NCI-H2081 (cell line): ENCODE data around the gene ARL6IP4.
"Not testable (repeated sequence)": the region's sequence is repeated elsewhere in the genome, so short reads cannot be mapped to it uniquely, and the experiment has no call there.

Source experiments
- DNase-seq, 2 experiments: peaks; one replicate each; lab custom pipeline; 2025; lab: John Stamatoyannopoulos, UW

The ARL6IP4 gene

DNA sequence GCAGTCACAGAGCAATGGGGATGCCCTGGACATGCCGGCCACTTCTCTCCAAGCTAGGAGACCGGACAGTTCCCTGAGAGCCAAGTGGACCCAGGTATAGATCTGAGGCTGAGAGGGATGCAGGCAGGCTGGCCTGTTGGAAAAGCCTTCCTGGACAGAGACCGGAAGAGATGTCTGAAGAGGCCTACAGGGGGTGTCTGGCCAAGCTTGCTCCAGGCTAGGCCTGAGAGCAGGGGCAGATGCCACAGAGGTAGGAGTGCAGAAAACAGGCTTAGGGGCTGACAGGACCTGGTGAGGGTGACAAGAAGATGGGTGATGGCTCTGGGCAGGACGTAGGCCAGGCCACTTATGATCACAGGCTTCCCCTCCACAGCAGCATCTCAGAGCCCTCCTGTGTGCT lies 30.2 kb downstream of the ARL6IP4 start:
- no peak for DNase-seq

DNA sequence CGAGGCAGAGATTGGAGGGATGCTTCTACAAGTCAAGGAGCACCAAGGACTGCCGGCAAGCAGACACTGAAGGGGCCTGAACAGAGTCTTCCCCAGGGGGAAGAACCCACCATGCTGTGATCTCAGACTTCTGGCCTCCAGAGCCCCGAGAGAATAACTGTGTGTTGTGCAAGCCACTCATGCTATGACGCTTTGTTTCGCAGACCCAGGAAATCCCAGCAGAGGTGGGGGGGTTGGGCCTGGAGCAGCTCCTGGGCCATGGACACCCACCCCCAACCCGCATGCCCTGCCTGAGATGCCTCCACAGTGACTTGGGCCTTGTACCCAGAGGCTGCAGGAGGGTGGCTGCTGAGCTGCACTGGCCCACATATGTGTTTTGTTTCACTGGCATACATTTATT lies 31.2 kb downstream of the ARL6IP4 start:
- DNase-seq, result no peak

DNA sequence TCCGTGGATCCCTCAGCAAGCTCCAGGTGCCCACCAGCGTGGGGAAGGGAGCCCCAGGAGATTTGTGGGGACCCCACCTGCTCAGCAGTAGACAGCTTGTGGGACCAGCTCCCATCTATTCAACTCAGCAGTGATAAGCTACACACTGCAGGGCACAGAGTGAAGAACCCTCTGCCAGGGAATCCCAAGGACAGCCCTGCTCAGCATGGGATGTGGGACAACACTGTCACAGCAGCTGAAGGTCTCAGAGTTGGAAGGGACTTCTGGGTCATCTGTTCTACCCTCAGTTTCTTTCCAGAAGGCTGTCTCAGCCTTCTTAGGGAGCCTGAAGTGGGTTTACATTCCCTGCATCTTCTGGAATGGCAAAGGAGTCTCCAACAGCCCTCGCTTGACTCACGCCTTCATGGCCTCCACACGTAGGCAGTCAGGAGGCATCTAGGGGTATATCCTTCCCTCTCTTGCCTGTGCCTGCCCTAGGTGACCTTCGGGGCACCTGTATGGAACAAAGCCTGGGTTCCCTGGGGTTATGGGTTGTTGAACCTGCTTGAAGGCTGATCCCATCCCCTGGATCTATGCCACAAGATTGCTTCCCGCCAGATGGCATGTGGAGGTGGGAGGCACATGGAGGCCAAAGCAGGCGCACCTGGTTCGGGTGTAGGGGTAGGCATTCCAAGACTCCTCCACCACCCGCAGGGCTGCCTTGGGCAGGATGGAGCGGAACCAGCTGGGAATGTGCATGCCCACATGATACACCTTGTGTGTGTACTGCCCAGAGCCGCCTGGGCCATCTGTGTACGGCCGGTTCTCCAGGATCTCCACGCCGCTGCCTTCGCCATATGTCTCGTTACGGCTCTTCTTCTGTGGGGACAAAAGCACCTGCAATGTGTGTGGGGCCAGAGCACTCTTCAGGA lies 33.0 kb downstream of the ARL6IP4 start:
- DNase-seq, result no peak

DNA sequence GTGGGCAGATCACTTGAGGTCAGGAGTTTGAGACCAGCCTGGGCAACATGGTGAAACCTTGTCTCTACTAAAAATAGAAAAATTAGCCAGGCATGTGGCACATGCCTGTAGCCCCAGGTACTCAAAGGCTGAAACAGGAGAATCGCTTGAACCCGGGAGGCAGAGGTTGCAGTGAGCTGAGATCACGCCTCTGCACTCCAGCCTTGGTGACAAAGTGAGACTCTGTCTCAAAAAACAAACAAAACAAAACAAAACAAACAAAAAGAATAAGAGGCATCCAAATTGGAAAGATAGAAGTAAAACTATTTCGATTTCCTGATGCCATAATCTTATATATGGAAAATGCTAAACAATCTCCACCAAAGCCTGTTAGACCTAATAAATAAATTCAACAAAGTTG lies 34.0 kb downstream of the ARL6IP4 start:
- not testable (repeated sequence) for DNase-seq

DNA sequence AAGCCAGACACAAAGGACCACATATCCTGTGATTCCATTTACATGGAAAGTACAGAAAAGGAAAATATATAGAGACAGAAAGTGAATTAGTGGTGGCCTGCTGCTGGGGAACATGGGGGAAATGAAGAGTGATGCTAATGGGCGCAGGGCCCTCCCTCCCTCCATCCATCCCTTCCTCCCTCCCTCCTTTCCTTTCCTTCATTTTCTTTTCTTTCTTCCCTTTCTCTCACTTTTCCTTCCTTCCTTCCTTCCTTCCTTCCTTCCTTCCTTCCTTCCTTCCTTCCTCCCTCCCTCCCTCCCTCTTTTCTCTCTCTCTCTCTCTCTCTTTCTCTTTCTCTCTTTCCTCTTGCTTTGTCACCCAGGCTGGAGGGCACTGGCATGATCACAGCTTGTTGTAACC lies 37.3 kb downstream of the ARL6IP4 start:
- DNase-seq, result no peak

DNA sequence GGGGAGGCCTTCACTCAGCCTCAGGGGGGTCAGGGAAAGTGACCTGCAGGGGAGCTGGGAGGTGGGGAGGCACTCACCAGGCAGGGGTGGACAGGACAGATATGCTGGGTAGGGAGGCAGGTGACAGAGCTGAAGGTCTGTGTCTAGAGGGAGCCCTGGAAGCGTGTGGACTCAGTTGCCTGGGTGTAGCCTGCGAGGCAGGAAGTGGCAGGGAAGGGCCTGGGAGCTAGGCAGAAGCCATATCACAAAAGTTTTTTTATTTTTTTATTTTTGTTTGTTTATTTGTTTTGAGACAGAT lies 39.3 kb downstream of the ARL6IP4 start:
- no peak for DNase-seq

DNA sequence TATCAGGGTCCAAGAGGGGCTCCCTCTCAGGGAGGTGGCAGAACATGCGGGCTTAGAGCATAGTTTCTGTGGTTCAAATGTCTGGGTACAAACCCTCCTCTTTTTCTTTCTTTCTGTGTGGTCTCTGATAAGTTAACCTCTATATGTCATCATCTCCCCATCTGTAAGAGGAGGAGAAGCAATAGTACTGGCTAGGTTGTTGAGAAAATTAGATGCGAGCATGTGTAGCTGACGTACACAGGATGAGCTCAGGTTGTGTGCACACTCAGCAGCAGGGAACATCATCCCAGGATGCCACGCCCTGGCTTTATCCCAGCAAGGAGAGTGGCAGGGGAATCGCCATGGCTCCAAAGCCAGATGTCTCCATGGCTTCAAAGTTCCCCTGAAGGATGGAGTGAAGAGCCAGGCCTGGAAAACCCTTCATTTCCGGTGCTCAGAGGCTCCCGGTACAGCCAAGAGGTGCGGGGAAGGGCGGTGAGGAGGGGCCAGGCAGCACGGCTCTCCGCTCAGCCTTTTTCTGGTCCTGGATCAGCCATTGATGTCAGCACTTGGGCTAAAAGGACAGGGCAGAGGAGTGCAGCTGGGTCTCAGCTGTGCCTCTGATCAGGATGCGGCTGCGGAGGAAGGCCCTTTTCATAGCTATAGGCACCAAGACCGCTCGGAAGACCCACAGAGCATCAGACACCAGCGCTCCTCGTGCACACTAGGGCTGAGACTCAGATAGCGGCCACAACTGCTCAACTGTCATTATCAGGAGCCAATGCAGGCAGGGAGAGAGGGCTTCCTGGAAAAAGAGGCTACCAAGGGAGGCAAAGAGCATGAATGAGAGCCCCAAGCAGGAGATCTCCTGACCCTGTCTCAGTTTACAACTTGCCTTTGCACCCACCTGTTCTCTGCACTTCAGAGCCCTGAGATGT lies 41.5 kb downstream of the ARL6IP4 start:
- DNase-seq, result no peak

DNA sequence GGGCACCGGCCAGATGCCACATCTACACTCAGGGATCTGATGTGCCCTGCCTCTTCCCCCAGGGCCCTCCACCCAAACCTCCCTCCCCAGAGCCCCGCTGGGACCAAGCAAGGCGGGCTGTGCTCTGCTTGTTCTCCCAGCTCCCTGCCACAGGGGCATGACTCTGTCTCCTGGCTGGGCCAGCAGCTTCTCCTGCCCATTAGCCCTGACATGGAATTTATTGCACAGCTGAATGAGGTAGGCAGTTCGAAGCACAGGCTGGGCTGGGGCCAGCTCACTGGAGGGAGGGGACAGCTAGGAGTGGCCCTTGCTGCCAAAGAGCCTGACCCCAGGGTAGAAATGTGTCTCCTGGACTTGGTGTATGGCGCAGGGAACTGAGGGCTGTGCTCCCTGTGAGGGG lies 42.4 kb downstream of the ARL6IP4 start:
- no peak for DNase-seq

DNA sequence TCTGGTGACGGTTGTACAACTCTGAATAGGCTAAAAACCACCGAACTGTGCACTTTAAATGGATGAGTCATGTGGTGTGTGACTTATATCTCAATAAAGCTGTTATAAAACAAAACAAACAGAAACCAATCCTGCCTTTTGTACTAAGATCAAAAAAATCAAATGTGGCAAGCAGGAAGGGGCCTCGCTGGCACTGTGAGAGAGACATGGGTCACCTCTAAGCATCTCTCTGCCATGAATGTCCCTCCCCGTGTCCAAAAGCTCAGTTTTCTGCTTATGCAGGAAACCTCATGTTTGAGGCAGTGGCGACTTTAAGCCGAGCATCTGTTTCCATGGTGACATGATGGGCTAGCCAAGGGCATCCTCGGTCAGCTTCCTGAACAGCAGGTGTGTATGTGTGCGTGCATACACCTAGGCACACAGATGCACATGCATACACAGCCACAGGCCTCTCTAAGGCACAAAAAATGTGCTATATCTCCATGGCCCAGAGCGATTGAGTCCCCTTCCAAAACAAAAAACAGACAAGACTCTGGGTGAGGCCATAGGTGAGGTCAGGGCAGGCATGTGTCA lies 44.4 kb downstream of the ARL6IP4 start:
- no peak for DNase-seq

DNA sequence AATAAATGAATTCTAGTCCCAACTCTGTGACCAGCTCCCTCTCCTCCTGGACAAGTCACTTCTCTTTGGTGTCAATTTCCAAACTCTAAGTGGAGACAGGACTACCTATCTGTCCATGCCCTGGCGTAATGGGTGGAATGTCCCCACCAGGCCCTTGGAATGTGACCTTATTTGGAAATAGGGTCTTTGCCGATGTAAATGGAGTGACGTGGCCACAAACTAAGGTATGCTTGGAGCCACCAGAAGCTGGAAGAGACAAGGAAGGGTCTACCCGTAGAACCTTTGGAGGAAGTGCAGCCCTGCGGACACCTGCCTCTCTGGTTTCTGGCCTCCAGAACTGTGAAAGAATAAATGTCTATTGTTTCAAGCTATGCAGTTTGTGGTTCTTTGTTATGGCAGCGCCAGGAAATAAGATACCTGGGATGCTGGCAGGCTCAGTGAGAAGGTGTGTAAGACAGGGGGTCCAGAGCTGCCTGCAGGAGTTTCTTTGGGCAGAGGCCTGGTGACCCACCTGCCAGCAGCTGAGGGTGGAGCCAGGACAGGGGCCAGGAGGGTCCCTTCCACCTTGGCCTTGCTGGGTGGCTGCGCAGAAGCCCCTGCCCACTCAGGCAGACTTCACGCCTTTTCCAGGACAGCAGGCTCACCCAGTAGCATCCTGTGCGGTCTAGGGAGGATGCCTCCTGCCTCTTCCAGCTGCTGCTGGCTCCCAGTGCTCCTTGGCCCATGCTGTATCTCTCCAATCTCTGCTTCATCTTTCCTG lies 45.8 kb downstream of the ARL6IP4 start:
- no peak for DNase-seq

DNA sequence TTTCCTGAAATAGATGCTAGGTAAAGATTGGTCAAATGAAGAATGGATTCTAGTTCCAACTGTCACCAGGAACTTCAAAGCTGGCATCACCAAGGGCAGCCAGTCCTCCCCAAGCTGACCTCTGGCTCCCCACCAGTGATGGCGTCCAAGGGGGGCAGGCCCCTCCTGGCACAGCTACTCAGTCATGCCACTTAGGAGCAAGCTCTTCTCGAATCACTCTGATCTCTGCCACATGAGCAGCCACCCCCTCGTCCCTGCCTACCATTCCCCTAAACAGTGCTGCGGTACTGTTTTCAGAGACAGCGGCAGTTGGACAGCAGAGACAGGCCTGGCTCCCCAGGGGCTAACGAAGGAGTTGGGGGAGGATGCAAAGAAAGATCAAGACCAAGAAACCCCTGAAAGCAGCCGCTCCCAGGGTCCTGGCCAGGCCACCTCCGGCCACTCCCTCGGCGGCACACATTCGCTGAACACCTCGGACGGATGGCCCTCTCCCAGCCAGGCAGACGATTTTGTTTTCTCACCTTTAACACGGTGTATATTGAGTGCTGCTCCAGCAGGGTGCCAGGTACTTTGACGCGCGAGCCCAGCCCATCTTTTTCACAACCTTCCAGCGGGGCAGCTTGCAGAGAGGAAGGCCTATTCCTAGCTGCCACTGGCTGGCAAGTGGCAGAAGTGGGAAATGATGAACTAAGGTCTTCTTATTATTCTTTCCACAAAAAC lies 47.4 kb downstream of the ARL6IP4 start:
- DNase-seq, result no peak

DNA sequence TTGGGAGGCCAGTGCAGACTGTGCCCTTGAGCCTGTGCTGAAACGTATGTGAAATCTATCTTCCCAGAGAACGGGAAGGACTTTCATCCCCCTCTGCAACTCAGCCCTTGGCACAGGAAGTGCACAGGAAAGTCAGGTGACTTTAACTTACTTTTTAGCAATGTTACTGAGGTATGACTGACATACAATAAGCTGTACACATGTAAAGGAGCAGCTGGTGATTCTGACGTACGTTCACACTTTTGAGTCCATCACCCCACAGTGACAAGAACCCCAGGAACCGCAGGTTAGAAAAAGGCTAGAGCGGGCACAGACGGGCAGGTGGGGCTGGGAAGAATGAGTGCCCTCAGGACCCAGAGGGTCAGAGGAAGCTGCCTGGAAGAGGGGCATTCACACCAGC lies 48.0 kb downstream of the ARL6IP4 start:
- no peak for DNase-seq

DNA sequence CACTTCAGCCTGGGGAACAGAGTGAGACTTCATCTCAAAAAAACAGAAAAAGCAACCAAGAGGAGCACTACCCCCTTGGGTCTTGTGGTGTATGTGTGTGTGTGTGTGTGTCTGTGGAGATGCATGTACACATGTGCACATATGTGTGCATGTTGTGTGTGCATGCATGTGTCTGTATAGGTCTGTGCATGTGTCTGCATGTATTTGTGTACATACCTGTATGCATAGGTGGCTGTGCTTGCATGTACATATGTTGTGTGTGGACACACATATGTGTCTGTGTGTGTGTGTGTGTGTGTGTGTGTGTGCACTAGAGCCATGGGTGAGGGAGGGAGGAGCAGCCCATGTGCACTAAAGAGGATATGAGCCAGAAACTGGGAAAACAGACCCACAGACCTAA lies 49.1 kb downstream of the ARL6IP4 start:
- DNase-seq, result no peak

DNA sequence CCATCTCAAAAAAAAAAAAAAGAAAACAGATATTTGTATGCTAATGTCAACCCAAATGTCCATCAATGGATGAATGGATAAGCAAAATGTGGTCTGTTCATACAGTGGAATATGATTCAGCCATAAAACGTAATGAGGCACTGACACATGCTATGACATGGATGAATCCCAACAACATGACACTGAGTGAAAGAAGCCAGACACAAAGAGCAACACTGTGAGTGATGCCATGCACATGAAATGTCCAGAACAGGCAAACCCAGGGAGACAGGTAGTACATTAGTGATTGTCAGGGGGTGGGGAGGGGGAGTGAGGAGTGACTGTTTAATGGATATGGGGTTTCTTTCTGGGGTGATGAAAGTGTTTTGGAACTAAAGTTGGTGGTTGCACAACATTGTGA lies 50.2 kb downstream of the ARL6IP4 start:
- DNase-seq, result no peak

DNA sequence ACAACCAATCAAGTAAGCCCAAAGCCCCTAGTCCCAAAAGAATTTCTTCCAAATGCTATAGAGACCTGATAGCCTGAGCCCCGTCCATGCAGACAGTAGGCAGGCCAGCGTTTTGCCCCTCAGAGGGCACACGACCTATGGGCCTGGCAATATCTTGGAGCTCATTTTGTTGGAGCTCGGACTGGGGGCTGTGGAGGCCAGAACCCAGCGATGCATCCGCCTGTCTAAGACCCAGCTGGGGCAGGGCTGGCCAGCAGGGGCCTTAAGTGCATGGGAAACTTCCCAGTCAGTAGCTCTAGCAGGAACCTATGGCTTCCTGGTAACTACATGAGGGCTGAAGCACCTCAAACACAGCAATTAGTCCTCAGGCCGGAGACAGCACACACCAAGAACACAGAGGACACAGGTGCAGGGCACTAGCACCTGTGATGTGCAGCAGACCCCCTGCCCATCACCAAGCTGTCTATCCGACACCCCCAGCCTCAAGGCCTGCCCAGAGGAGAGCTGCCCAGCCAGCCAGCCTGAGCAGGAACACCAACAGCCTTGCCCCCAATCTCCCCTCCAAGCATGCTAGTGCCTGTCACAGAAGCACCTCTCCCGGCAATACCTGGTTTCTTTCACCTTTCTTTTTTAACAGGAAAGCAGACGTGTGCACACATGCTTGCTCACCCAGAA lies 50.8 kb downstream of the ARL6IP4 start:
- DNase-seq, result no peak
